Epithelial cell of esophagus (primary cell): ENCODE data around the gene ELOA.

Source experiments
- DNase-seq: peaks from one replicate; pipeline ENCODE4 v3.0.0; 2010; ENCODE audit warnings: low read depth
- H3K4me3 ChIP-seq: 2 replicates; pipeline ENCODE4 v1.5.1; 2011; ENCODE audit warnings: mild to moderate bottlenecking, low read length, control low read depth
- TF ChIP-seq, protein P1 (sequence below): IDR thresholded peaks from 2 replicates; pipeline ENCODE4 v1.5.1; 2011; ENCODE audit warnings: low read depth, mild to moderate bottlenecking, low read length, control low read depth, inconsistent platforms; ENCODE audit not compliant: insufficient read depth; ENCODE audit errors: missing control alignments

ELOA gene

DNA sequence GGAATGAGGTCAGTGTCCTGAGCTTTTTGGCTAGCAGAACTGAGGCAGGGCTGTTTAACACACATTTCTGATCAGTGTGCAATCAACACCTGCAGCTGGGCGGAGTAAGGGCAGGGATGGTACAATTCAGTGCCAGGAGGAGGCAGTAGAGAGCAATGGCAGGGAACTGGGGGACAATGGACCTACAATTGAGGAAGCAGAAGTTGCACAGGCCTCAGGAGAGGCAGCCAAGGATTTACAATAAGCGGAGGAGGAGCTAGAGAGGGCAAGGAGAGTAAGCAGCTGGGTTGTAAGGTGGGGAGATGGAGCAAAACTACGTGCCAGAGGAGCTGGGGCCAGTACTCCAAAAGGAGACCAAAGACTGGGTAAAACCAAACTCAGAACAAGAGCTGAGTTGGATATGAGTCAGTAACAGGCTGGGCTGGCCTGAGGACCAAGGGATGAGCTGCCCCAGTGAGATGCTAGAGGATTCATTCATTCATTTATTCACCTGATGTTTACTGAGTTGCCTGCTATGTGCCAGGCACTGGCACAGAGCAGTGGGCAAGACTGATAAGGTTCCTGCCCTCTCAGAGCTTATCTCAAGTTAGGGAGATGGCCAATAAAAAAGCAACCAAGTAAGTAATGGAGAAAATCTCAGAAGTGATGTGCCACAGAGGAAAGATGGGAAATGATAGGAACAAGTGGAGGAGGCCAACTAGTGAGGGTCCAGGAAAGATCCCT is 67.7 kb downstream of the ELOA start:
- H3K4me3 ChIP-seq: no peak overlapping the region
- peak; percentile 61 for DNase-seq
- TF ChIP-seq, protein P1, sequence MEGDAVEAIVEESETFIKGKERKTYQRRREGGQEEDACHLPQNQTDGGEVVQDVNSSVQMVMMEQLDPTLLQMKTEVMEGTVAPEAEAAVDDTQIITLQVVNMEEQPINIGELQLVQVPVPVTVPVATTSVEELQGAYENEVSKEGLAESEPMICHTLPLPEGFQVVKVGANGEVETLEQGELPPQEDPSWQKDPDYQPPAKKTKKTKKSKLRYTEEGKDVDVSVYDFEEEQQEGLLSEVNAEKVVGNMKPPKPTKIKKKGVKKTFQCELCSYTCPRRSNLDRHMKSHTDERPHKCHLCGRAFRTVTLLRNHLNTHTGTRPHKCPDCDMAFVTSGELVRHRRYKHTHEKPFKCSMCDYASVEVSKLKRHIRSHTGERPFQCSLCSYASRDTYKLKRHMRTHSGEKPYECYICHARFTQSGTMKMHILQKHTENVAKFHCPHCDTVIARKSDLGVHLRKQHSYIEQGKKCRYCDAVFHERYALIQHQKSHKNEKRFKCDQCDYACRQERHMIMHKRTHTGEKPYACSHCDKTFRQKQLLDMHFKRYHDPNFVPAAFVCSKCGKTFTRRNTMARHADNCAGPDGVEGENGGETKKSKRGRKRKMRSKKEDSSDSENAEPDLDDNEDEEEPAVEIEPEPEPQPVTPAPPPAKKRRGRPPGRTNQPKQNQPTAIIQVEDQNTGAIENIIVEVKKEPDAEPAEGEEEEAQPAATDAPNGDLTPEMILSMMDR: peak; percentile 77
